ENCODE measurements around the gene ZDHHC16. TPM values are rescaled to one million over a fixed set of nuclear protein-coding genes. Genes with fewer than 3 reads are reported as not detected.

ZDHHC16 gene
- total RNA-seq, 1 donor from 2014 or later = 35.9 TPM

Other genes with a start within 250 kb of the ZDHHC16 start
- gene ARHGAP19, start 153.5 kb upstream of the ZDHHC16 start, total RNA-seq (ENCODE audit: insufficient read depth, low replicate concordance) = 15.2 TPM
- gene FRAT1, start 126.9 kb upstream of the ZDHHC16 start, total RNA-seq (ENCODE audit: insufficient read depth, low replicate concordance) = 4.1 TPM
- 5.1 TPM for gene FRAT2, start 111.4 kb upstream of the ZDHHC16 start, total RNA-seq (ENCODE audit: insufficient read depth, low replicate concordance)
- gene RRP12, start 44.8 kb upstream of the ZDHHC16 start, total RNA-seq (ENCODE audit: insufficient read depth, low replicate concordance) = 9.6 TPM
- 165 TPM for gene PGAM1, start 20.0 kb upstream of the ZDHHC16 start, total RNA-seq (ENCODE audit: insufficient read depth, low replicate concordance)
- gene EXOSC1, start 169 bp upstream of the ZDHHC16 start, total RNA-seq (ENCODE audit: insufficient read depth, low replicate concordance) = 16.1 TPM
- 66.2 TPM for gene MMS19, start 52.2 kb downstream of the ZDHHC16 start, total RNA-seq (ENCODE audit: insufficient read depth, low replicate concordance)
- gene UBTD1, start 52.7 kb downstream of the ZDHHC16 start, total RNA-seq (ENCODE audit: insufficient read depth, low replicate concordance) = 16.9 TPM
- gene ANKRD2, start 126.6 kb downstream of the ZDHHC16 start, total RNA-seq (ENCODE audit: insufficient read depth, low replicate concordance) = not detected
- 5.1 TPM for gene HOGA1, start 138.2 kb downstream of the ZDHHC16 start, total RNA-seq (ENCODE audit: insufficient read depth, low replicate concordance)
- 0.96 TPM for gene C10orf62, start 143.5 kb downstream of the ZDHHC16 start, total RNA-seq (ENCODE audit: insufficient read depth, low replicate concordance)
- gene MORN4, start 187.3 kb downstream of the ZDHHC16 start, total RNA-seq (ENCODE audit: insufficient read depth, low replicate concordance) = 0.48 TPM
- 11.6 TPM for gene PI4K2A, start 194.5 kb downstream of the ZDHHC16 start, total RNA-seq (ENCODE audit: insufficient read depth, low replicate concordance)
- gene AVPI1, start 241.1 kb downstream of the ZDHHC16 start, total RNA-seq (ENCODE audit: insufficient read depth, low replicate concordance) = 7.0 TPM